Astrocyte of the cerebellum (primary cell): ENCODE measurements around the gene SIRPB2.

Experiments
- DNase-seq: peaks from one replicate; pipeline ENCODE4 v3.0.0-alpha.2; 2011; ENCODE audit warnings: low read depth
- H3K4me3 ChIP-seq: 2 replicates; pipeline ENCODE4 v1.5.1; 2011; ENCODE audit warnings: mild to moderate bottlenecking, low read depth, low read length, moderate library complexity
- CTCF ChIP-seq: IDR thresholded peaks from 2 replicates; pipeline ENCODE4 v1.5.1; 2012; ENCODE audit warnings: low read length, low read depth, moderate library complexity, mild to moderate bottlenecking; ENCODE audit errors: missing control alignments
- in situ Hi-C: cut with HindIII; loops from 2 replicates; pipeline ENCODE4 v1.10.0; 2017; ENCODE audit warnings: low sequenced_read_pairs

Gene SIRPB2

DNA sequence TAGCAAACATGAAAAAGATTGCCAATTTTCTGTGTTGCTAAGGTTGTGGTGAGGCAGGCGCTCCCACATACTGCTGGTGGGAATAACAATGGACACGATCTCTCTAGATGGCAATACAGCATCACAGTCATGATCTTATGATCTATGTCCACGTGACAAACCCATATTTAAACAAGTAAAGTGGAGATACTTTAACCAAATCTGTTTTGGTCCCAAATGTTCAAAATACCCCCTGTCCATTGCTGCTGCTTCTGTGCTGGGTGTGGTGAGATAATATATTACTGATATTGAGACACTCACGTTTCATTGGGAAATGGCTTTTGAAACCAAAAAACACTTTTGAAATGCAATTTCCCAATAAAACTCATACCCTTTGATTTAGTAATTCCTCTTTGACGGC is 43.3 kb upstream of the SIRPB2 start:
- DNase-seq: no peak
- in situ Hi-C loops: no loop called here
- no peak for TF ChIP-seq CTCF
- H3K4me3 ChIP-seq: no peak overlapping the region

- in situ Hi-C loops: no loop called here
- no peak for DNase-seq
- TF ChIP-seq CTCF: no peak
- no peak overlapping the region for H3K4me3 ChIP-seq
Measured at GRCh38 chr20:1533059-1533458, 41.8 kb upstream of the SIRPB2 start.

- no peak for TF ChIP-seq CTCF
- DNase-seq: no peak
- in situ Hi-C loops: no loop called here
- no peak overlapping the region for H3K4me3 ChIP-seq
Measured at GRCh38 chr20:1528811-1529210, 37.6 kb upstream of the SIRPB2 start.

GRCh38 chr20:1527923-1528322 is 36.7 kb upstream of the SIRPB2 start:
- H3K4me3 ChIP-seq: no peak overlapping the region
- DNase-seq: no peak
- no peak for TF ChIP-seq CTCF
- in situ Hi-C loops: no loop called here

DNA sequence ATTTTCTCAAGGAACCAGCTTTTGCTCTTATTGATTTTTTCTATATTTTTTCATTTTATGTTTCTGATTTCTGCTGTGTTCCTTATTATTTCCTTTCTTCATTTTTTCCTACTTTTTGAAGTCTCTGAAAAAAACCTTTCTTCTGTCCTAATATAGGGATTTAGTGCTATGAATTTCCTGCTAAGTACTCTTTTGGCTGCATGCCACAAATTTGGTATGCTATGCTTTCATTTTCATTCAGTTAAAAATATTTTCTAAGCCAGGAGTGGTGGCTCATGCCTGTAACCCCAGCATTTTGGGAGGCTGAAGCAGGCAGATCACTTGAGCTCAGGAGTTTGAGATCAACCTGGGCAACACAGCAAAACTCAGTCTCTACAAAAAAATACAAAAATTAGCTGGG is 35.7 kb upstream of the SIRPB2 start:
- DNase-seq: no peak
- no peak for TF ChIP-seq CTCF
- no peak overlapping the region for H3K4me3 ChIP-seq
- in situ Hi-C loops: no loop called here

DNA sequence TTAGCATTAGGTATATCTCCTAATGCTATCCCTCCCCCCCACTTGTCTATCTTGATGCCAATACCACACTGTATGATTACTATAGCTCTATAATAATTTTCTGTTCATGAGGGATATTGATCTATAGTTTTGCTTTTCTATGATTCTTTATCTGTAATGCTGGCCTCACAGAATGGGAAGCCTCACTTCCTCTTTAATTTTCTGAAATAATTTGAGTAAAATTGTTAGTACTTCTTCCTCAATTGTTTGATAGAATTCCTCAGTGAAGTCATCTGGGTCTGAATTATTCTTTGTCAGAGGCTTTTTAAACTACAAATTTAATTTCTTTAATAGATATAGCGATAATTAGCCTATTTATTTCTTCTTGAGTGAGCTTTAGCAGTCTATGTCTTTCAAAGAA is 35.1 kb upstream of the SIRPB2 start:
- in situ Hi-C loops: no loop called here
- DNase-seq: no peak
- no peak for TF ChIP-seq CTCF
- no peak overlapping the region for H3K4me3 ChIP-seq

DNA sequence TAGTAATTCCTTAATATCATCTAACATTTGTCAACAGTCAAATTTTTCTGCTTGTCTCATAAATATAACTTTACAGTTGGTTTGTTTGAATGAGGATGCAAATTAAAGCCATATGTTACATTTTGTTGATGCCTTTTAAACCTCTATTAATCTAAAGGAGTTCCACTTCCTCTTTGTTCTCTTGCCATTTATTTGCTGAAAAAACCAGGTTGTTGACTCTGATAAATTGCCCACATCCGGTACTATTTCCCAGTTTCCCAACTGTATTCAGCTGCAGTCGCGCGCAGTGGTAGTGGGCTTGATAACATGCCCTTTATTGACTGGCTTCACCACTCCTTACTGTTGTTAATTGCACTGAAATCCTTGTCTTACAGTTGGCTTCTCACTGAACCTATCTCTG is 32.8 kb upstream of the SIRPB2 start:
- no peak overlapping the region for H3K4me3 ChIP-seq
- in situ Hi-C loops: no loop called here
- no peak for TF ChIP-seq CTCF
- no peak for DNase-seq
